GM21390 (cell line): Measurements from ENCODE around the gene MTA1.

Experiments
- ATAC-seq: cut with Tn5 transposase; IDR thresholded peaks from one replicate; pipeline ENCODE4 v1.9.1; 2021; ENCODE audit not compliant: unreplicated experiment

MTA1 gene

GRCh38 chr14:105422695-105423487, 3.3 kb downstream of the MTA1 start:
- ATAC-seq, result no peak

DNA sequence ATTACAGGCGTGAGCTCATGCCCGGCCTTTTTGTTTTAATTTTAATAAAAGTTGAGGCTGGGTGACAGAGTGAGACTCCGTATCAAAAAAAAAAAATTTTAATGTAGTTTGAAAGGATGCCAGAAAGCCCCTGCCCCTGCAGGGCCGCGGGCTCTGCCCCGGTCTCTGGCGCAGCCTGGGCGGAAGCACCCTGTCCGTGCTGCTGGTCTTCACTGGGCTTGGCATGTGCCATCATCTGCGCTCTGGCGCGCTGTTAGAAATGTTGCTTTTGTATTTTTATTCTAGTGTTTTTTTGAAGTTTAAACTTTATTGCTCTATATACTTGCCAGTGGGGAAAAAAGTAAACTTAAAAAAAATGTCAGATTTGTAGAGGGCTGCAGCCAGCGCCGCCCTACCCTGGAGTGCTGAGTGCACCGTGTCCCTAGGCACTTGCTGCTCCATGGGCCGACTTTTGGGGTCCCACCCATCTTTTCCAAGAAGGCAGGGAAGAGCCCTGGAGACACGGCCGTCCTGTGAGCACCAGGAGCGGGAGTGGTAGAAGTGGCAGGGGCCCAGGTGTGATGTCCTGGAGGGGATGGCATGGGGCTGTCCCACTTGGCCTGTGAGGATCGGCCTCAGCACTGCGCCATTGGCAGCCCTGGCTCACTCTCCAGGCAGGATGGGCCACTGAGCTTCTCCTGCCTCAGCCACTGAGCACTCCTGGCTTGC, 4.0 kb downstream of the MTA1 start:
- no peak for ATAC-seq

GRCh38 chr14:105424861-105425260, 5.2 kb downstream of the MTA1 start:
- no peak for ATAC-seq

DNA sequence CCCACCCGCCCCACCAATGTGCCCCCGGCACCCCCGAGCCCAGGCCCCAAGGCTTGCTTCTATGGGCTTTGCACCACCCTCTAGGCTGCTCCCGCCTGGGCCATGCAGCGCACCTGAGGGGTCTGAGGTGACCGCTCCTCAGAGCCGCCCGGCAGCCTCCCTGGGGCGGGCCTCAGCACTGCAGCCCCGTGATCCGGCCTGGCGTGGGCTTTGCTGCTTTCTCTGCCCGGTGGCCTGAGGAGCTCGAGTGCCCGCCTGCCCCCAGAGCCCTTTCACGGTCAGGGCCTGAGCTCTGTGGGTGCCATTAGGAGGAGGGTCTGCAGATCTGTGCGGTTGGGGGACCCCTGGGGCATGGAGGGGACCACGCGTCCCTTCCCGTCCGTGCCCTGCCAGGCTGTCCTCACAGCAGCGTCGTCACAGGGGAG, 6.2 kb downstream of the MTA1 start:
- ATAC-seq, result no peak

- ATAC-seq, result no peak
Observed at GRCh38 chr14:105426416-105427130, 6.9 kb downstream of the MTA1 start.

- ATAC-seq, result no peak
Observed at GRCh38 chr14:105427412-105427811, 7.8 kb downstream of the MTA1 start.

GRCh38 chr14:105427936-105428485, 8.4 kb downstream of the MTA1 start:
- no peak for ATAC-seq

DNA sequence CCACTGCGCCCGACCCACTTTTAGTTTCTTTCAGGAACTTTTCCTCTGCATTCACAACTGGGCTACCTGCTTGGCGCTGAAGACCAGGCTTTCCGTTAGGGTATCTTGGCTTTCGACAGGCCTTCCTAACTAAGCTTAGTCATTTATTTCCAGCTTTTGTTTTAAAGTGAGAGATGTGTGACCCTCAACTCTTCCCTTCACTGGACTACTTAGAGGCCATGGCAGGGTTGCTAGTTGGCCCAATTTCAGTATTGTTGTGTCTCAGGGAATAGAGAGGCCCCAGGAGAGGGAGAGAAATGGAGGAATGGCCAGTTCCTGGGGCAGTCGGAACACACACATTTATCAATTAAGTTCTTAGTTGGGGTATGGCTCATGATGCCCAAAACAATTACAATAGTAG, 10.4 kb downstream of the MTA1 start:
- no peak for ATAC-seq

GRCh38 chr14:105430565-105430964, 10.9 kb downstream of the MTA1 start:
- ATAC-seq, result no peak

DNA sequence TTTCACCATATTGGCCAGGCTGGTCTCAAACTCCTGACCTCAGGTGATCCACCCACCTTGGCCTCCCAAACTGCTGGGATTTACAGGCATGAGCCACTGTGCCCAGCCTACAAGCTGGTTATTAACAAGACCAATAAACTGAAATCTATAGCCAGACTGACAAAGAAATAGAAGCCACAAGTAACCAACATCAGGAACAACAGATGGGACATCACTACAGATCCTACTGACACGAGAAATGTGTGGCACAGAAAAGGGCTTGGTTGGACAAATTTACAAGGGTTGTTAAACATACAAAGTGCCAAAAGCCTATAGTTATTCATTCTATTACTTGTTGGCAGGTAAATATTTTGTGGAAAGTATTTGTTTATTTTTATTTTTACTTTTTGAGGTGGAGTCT, 11.6 kb downstream of the MTA1 start:
- no peak for ATAC-seq

GRCh38 chr14:105432657-105433056, 13.0 kb downstream of the MTA1 start:
- no peak for ATAC-seq

GRCh38 chr14:105433161-105433605, 13.6 kb downstream of the MTA1 start:
- ATAC-seq, result no peak

DNA sequence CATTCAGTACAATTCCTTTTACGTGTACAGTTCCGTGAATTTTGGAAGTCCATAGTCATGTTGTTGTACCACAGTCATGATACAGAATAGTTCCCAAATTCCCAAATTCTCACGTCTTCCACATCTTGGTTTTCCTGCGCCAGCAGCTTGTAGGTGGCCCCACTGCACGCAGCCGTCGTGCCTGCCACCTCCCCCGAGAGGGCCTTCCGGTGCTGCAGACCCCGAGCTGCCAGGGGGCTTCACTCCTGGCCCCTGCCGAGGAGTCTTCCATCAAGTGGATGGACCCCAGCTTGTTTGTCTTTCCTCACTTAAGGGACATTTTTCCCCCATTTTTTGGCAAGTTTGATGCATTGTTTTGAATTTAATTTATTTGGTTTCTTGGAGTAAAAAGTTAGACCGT, 16.8 kb downstream of the MTA1 start:
- no peak for ATAC-seq

- no peak for ATAC-seq
Observed at GRCh38 chr14:105436891-105437722, 17.5 kb downstream of the MTA1 start.

- no peak for ATAC-seq
Observed at GRCh38 chr14:105437723-105438500, 18.3 kb downstream of the MTA1 start.

DNA sequence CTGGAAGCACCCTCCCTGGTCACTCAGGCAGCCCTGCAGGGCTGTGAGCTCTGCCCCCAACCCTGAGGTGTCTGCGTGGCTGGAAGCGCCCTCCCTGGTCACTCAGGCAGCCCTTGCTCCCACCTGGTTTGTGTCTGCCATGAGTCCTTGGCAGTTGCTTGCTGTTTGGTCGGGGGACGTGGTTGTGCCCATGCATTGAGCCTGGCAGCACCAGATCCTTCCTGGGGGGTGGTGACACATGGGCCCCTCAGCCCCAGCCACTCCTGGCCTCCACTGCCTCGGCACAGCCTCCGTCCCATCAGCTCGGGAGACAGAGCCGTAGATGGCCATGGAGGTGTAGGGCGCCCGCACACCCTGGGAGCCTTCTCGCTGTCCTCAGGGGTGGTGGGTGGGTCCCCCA, 19.6 kb downstream of the MTA1 start:
- ATAC-seq, result no peak

- no peak for ATAC-seq
Observed at GRCh38 chr14:105439710-105440553, 20.3 kb downstream of the MTA1 start.

DNA sequence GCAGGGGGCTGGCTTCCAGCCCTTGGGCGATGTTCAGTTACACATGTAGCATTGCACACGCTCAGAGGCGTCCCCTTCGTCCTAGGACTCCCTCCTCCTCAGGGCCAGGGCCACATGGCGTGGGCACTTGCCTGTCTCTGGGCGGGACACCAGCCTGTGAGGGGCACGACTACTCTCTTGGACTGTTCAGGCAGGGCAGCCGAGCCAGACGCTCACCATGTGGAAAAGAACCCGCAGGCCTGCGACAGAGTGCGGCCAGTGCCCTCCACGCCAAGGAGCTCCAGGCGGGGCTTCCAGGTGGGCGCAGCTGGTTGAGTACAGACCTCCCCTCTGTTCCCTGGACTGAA, 20.9 kb downstream of the MTA1 start:
- ATAC-seq, result no peak

DNA sequence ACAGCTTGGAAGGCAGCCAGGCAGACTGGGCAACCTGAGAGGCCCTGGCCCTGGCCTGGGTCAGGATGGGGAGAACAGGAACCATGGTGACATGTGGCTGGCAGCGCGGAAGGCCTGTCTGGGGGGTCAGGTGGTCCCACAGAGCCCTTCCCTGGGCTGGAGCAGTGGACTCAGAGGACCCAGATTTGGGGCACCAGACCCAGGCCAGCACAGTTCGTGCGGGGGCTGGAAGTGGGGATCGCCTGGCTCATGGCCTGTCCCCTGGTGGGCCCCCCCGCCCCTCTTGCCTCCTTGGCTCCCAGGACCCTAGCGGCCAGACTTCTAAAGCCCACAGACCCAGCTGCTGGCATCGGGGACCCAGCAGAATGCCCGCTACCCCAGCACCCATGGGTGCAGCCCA, 21.4 kb downstream of the MTA1 start:
- no peak for ATAC-seq
